Keratinocyte (primary cell): ENCODE measurements around the gene CCS. TPM values are rescaled to one million over a fixed set of nuclear protein-coding genes. Genes with fewer than 3 reads are reported as not detected.

ENCODE experiments used
- DNase-seq: peaks from one replicate; pipeline ENCODE4 v3.0.0-alpha.2; 2011; ENCODE audit warnings: low read depth, missing footprints, low spot score
- FAIRE-seq: peaks from 2 replicates; lab custom pipeline; 2011; peaks lifted over from hg19 to GRCh38; lab: Jason Lieb, UNC
- H2AFZ ChIP-seq: 2 replicates; pipeline ENCODE4 v1.6.0; 2012; ENCODE audit warnings: low read length, control low read depth, inconsistent platforms; ENCODE audit not compliant: control insufficient read depth
- H3K27ac ChIP-seq: 2 replicates; pipeline ENCODE4 v1.5.1; 2011; ENCODE audit warnings: low read length; ENCODE audit not compliant: control insufficient read depth, insufficient read depth
- H3K27me3 ChIP-seq: 3 replicates; pipeline ENCODE4 v1.6.0; 2011; ENCODE audit warnings: low read length; ENCODE audit not compliant: control insufficient read depth, insufficient read depth; ENCODE audit errors: extremely low read depth
- H3K36me3 ChIP-seq, 2 experiments: 2 replicates in 1 of 2; 3 replicates in 1 of 2; pipeline ENCODE4 v1.5.1; 2011; ENCODE audit warnings: low read length in 2 of 2, mild to moderate bottlenecking in 1 of 2; ENCODE audit not compliant: control insufficient read depth in 2 of 2, insufficient read depth in 2 of 2; ENCODE audit errors: extremely low read depth in 1 of 2
- H3K4me1 ChIP-seq: 3 replicates; pipeline ENCODE4 v1.5.1; 2011; ENCODE audit warnings: low read length; ENCODE audit not compliant: control insufficient read depth, insufficient read depth; ENCODE audit errors: extremely low read depth
- H3K4me2 ChIP-seq: 3 replicates; pipeline ENCODE4 v1.6.0; 2011; ENCODE audit warnings: low read depth, low read length; ENCODE audit not compliant: control insufficient read depth, insufficient read depth; ENCODE audit errors: extremely low read depth
- H3K4me3 ChIP-seq, 3 experiments: fragments of 200-600 bp in 1 of 3; sonication (generic) in 1 of 3; 2 replicates in 2 of 3; 3 replicates in 1 of 3; pipeline ENCODE4 v1.5.1; 2011 to 2016; ENCODE audit warnings: low read length in 3 of 3, mild to moderate bottlenecking in 3 of 3, control low read depth in 2 of 3, inconsistent platforms in 1 of 3, low read depth in 1 of 3, mixed read lengths in 1 of 3, mixed run types in 1 of 3, moderate library complexity in 1 of 3; ENCODE audit not compliant: control insufficient read depth in 2 of 3, insufficient read depth in 2 of 3; ENCODE audit errors: extremely low read depth in 1 of 3
- H3K79me2 ChIP-seq: 2 replicates; pipeline ENCODE4 v1.6.0; 2012; ENCODE audit warnings: low read length; ENCODE audit not compliant: control insufficient read depth, insufficient read depth
- H3K9ac ChIP-seq: 3 replicates; pipeline ENCODE4 v1.6.0; 2011; ENCODE audit warnings: low read length; ENCODE audit not compliant: control insufficient read depth, insufficient read depth; ENCODE audit errors: extremely low read depth
- H3K9me1 ChIP-seq: 3 replicates; pipeline ENCODE4 v1.6.0; 2011; ENCODE audit warnings: low read length; ENCODE audit not compliant: control insufficient read depth, insufficient read depth; ENCODE audit errors: extremely low read depth
- H3K9me3 ChIP-seq: 2 replicates; pipeline ENCODE4 v1.5.1; 2012; ENCODE audit warnings: low read depth, low read length; ENCODE audit not compliant: control insufficient read depth
- H4K20me1 ChIP-seq: 3 replicates; pipeline ENCODE4 v1.6.0; 2011; ENCODE audit warnings: low read length; ENCODE audit not compliant: control insufficient read depth, insufficient read depth; ENCODE audit errors: extremely low read depth
- CTCF ChIP-seq, 3 experiments: IDR thresholded peaks in 1 of 3; conservative IDR thresholded peaks in 1 of 3; optimal IDR thresholded peaks in 1 of 3; 2 replicates in 2 of 3; 3 replicates in 1 of 3; pipeline versions ENCODE3 to v1.5.1; 2011; ENCODE audit warnings: low read length in 3 of 3, mild to moderate bottlenecking in 3 of 3, moderate library complexity in 2 of 3, control low read depth in 1 of 3, inconsistent platforms in 1 of 3; ENCODE audit not compliant: insufficient read depth in 2 of 3; ENCODE audit errors: extremely low read depth in 1 of 3
- EZH2 ChIP-seq: IDR thresholded peaks from one replicate; pipeline ENCODE4 v1.6.1; 2012; ENCODE audit warnings: inconsistent platforms, mild to moderate bottlenecking, low read length, moderate library complexity
- dilution Hi-C: fragments of 300-500 bp; cut with MboI; formaldehyde crosslinking; loops from one replicate; pipeline ENCODE4 v1.7.0; 2020; ENCODE audit warnings: low sequenced_read_pairs; ENCODE audit not compliant: extremely low pct_ligation_motif_present
- polyA plus RNA-seq, 5 experiments: library from polyadenylated mRNA; depleted of rRNA in 3 of 5; stranded (reverse) in 3 of 5; stranded (forward) in 1 of 5; unstranded in 1 of 5; fragments of >200 nt; gene quantifications; 1 replicate in 1 of 5; 2 replicates in 3 of 5; 3 replicates in 1 of 5; pipeline versions ENCODE4 v1.2.1 to v1.2.3, GENCODE V29; 2011 to 2012; ENCODE audit warnings: missing spikeins in 2 of 5, low read depth in 1 of 5, low replicate concordance in 1 of 5

Gene CCS
- polyA plus RNA-seq, 1 donor (not counting 4 experiments of a cell fraction or from before 2014, with no cell fraction given), result 17.6 TPM

DNA sequence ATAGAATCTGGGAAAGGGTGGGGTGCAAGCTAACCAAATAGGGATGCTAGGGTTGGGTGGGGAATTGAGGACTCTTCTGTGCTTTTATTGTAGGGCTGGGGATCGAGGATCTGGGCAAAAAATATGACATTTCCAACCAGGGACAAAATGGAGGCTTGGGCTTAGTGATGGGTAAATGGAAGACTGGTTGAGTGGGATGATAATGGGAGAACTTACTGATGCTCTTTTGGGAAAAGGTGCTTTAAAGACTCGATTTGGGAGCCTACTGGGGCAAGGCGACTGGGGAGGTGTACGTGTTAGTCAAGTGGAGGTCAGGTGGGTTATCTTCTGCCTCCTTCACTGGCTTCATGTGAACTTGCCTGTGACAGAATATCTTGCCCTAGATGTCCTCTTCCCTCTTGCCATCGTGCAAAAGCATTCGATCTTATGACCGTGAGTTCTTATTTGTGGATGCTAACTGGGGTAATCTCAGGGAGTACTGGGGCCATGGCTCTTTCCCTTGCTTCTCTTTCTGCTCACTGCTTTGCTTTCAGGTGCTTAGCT, 35.1 kb downstream of the CCS start:
- Histone ChIP-seq H3K27ac (no peak overlapping the region), H3K79me2 (peaks cover 99% of the 10 kb centered on the region), H3K4me1 (no peaks in the 10 kb centered on the region), H3K9ac (no peak overlapping the region), H3K9me1 (no peaks in the 10 kb centered on the region), H3K9me3 (no peaks in the 10 kb centered on the region), H3K36me3 (peaks cover 56 to 61% of the 10 kb centered on the region in 2 experiments), H3K27me3 (no peaks in the 10 kb centered on the region), H4K20me1 (peaks cover 35% of the 10 kb centered on the region), H3K4me3 (no peak overlapping the region), H2AFZ (no peak overlapping the region), H3K4me2 (no peak overlapping the region)
- no peak for TF ChIP-seq CTCF (optimal IDR thresholded peaks at IDR 0.05 in 1 of 3, IDR thresholded peaks at IDR 0.05 in 1 of 3, conservative IDR thresholded peaks at IDR 0.05 in 1 of 3; ENCODE audit: extremely low read depth in 1 of 3, insufficient read depth in 2 of 3, low read length in 3 of 3)
- TF ChIP-seq EZH2, result no peak
- DNase-seq (no peak), FAIRE-seq (no peak)
- dilution Hi-C loops, result no loop called here

DNA sequence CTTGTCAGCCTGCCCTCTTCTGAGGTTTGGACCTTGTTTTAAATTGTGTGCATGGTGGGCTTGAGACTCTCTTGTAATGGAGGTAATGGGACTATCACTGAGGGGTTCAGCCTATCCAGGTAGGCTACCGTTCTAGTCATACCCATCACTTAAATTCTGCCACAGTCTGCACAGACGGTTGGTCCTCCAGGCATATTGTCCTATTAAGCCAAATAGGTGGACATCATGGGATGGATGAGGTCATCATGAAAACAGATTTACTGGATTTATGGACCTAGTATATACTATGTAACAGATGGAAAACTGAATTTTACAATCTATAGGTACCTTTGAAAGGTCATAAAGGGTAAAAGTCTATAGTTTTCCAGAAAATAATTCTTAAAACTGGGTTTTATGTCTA, 36.4 kb downstream of the CCS start:
- H3K4me3 ChIP-seq, result no peak overlapping the region
- no peaks in the 10 kb centered on the region for H3K9me1 ChIP-seq
- no peak overlapping the region for H3K27ac ChIP-seq
- H3K9ac ChIP-seq, result no peak overlapping the region
- dilution Hi-C loops, result no loop called here
- H3K9me3 ChIP-seq, result no peaks in the 10 kb centered on the region
- H2AFZ ChIP-seq, result no peak overlapping the region
- TF ChIP-seq EZH2 (no peak), CTCF (optimal IDR thresholded peaks at IDR 0.05 in 1 of 3, IDR thresholded peaks at IDR 0.05 in 1 of 3, conservative IDR thresholded peaks at IDR 0.05 in 1 of 3; ENCODE audit: extremely low read depth in 1 of 3, insufficient read depth in 2 of 3, low read length in 3 of 3) (no peak)
- FAIRE-seq, result no peak
- H3K4me1 ChIP-seq, result no peaks in the 10 kb centered on the region
- H4K20me1 ChIP-seq, result peaks cover 23% of the 10 kb centered on the region
- H3K4me2 ChIP-seq, result no peak overlapping the region
- no peak for DNase-seq
- peaks cover 48 to 50% of the 10 kb centered on the region in 2 experiments for H3K36me3 ChIP-seq
- H3K27me3 ChIP-seq, result no peaks in the 10 kb centered on the region
- peaks cover 95% of the 10 kb centered on the region for H3K79me2 ChIP-seq
